H9 (cell line): ENCODE measurements around the gene HYDIN. TPM values are rescaled to one million over a fixed set of nuclear protein-coding genes. Genes with fewer than 3 reads are reported as not detected.

Source experiments
- DNase-seq: peaks from one replicate; pipeline ENCODE4 v3.0.0-alpha.2; 2017
- H2AFZ ChIP-seq: one replicate; pipeline ENCODE4 v1.6.1; 2013; ENCODE audit warnings: mild to moderate bottlenecking, low read length, control low read depth, moderate library complexity
- H2AK5ac ChIP-seq: 2 replicates; pipeline ENCODE4 v1.6.1; 2013; ENCODE audit warnings: low read length, control low read depth, mixed read lengths; ENCODE audit not compliant: insufficient read length
- H2BK120ac ChIP-seq: one replicate; pipeline ENCODE4 v1.6.1; 2013; ENCODE audit warnings: low read depth, mild to moderate bottlenecking, low read length, control low read depth, inconsistent platforms; ENCODE audit not compliant: poor library complexity, severe bottlenecking
- H2BK12ac ChIP-seq: 2 replicates; pipeline ENCODE4 v1.6.1; 2013; ENCODE audit warnings: low read length, control low read depth, mixed read lengths, low read depth; ENCODE audit not compliant: insufficient read length
- H2BK15ac ChIP-seq: 2 replicates; pipeline ENCODE4 v1.6.1; 2013; ENCODE audit warnings: low read depth, low read length, control low read depth
- H2BK20ac ChIP-seq: one replicate; pipeline ENCODE4 v1.6.1; 2013; ENCODE audit warnings: low read depth, mild to moderate bottlenecking, low read length, control low read depth, inconsistent platforms; ENCODE audit not compliant: poor library complexity, severe bottlenecking
- H2BK5ac ChIP-seq: 2 replicates; pipeline ENCODE4 v1.6.1; 2013; ENCODE audit warnings: low read length, control low read depth, mixed read lengths; ENCODE audit not compliant: insufficient read length
- H3K14ac ChIP-seq: 2 replicates; pipeline ENCODE4 v1.6.1; 2013; ENCODE audit warnings: low read length, control low read depth; ENCODE audit not compliant: insufficient read depth
- H3K18ac ChIP-seq: 2 replicates; pipeline ENCODE4 v1.6.1; 2013; ENCODE audit warnings: low read depth, mild to moderate bottlenecking, mixed read lengths, low read length, control low read depth; ENCODE audit not compliant: insufficient read length
- H3K23ac ChIP-seq: 2 replicates; pipeline ENCODE4 v1.6.1; 2013; ENCODE audit warnings: low read length, control low read depth, mixed read lengths, low read depth; ENCODE audit not compliant: insufficient read length
- H3K23me2 ChIP-seq: 2 replicates; pipeline ENCODE4 v1.6.1; 2013; ENCODE audit warnings: low read depth, mild to moderate bottlenecking, mixed read lengths, low read length, control low read depth; ENCODE audit not compliant: insufficient read length, poor library complexity, severe bottlenecking
- H3K27ac ChIP-seq: 2 replicates; pipeline ENCODE4 v1.5.1; 2013; ENCODE audit warnings: low read length, control low read depth, mixed read lengths, low read depth; ENCODE audit not compliant: insufficient read length
- H3K27me3 ChIP-seq: 2 replicates; pipeline ENCODE4 v1.6.1; 2013; ENCODE audit warnings: low read length, control low read depth, inconsistent platforms; ENCODE audit not compliant: insufficient read depth
- H3K4ac ChIP-seq: 2 replicates; pipeline ENCODE4 v1.6.1; 2013; ENCODE audit warnings: low read depth, mild to moderate bottlenecking, control low read depth, inconsistent platforms, low read length, moderate library complexity
- H3K4me1 ChIP-seq: 2 replicates; pipeline ENCODE4 v1.6.1; 2013; ENCODE audit warnings: low read length, control low read depth, inconsistent platforms; ENCODE audit not compliant: insufficient read depth
- H3K4me2 ChIP-seq: 2 replicates; pipeline ENCODE4 v1.6.1; 2013; ENCODE audit warnings: low read length, control low read depth, mixed read lengths; ENCODE audit not compliant: insufficient read length, insufficient read depth
- H3K56ac ChIP-seq: 2 replicates; pipeline ENCODE4 v1.6.1; 2013; ENCODE audit warnings: low read depth, mild to moderate bottlenecking, mixed read lengths, low read length, control low read depth; ENCODE audit not compliant: insufficient read length
- H3K79me1 ChIP-seq: 2 replicates; pipeline ENCODE4 v1.6.1; 2013; ENCODE audit warnings: low read depth, mild to moderate bottlenecking, moderate library complexity, low read length, control low read depth, inconsistent platforms; ENCODE audit not compliant: insufficient read depth, poor library complexity, severe bottlenecking
- H3K79me2 ChIP-seq: 2 replicates; pipeline ENCODE4 v1.6.1; 2013; ENCODE audit warnings: low read length, control low read depth, inconsistent platforms; ENCODE audit not compliant: insufficient read depth
- H3K9ac ChIP-seq: 2 replicates; pipeline ENCODE4 v1.6.1; 2013; ENCODE audit warnings: low read length, control low read depth, mixed read lengths; ENCODE audit not compliant: insufficient read length; ENCODE audit errors: extremely low read depth
- H3K9me3 ChIP-seq: one replicate; pipeline ENCODE4 v1.6.1; 2013; ENCODE audit warnings: low read depth, low read length, inconsistent platforms; ENCODE audit not compliant: control insufficient read depth
- H3T11ph ChIP-seq: one replicate; pipeline ENCODE4 v1.6.1; 2013; ENCODE audit warnings: mild to moderate bottlenecking, low read length, control low read depth, inconsistent platforms
- H4K20me1 ChIP-seq: one replicate; pipeline ENCODE4 v1.6.1; 2013; ENCODE audit not compliant: control insufficient read depth, insufficient read length, insufficient read depth
- H4K5ac ChIP-seq: 2 replicates; pipeline ENCODE4 v1.6.1; 2013; ENCODE audit warnings: low read depth, mild to moderate bottlenecking, mixed read lengths, low read length, control low read depth; ENCODE audit not compliant: insufficient read length
- H4K8ac ChIP-seq: replicated peaks from 2 replicates; pipeline ENCODE4 v1.6.1; 2013; ENCODE audit warnings: low read length, control low read depth, mixed read lengths, low read depth; ENCODE audit not compliant: insufficient read length
- H4K91ac ChIP-seq: 2 replicates; pipeline ENCODE4 v1.6.1; 2013; ENCODE audit warnings: low read depth, mild to moderate bottlenecking, moderate library complexity, mixed read lengths, low read length, control low read depth; ENCODE audit not compliant: insufficient read length
- H3K27ac Mint-ChIP-seq, 3 experiments: 2 replicates in 2 of 3; 3 replicates in 1 of 3; pipeline ENCODE4 v1.8.0; 2020 to 2021; ENCODE audit warnings: mixed read lengths in 3 of 3, mild to moderate bottlenecking in 1 of 3, moderate library complexity in 1 of 3
- H3K27me3 Mint-ChIP-seq: 2 replicates; pipeline ENCODE4 v1.8.0; 2021; ENCODE audit warnings: low read depth, mild to moderate bottlenecking, moderate library complexity, mixed read lengths
- H3K36me3 Mint-ChIP-seq, 3 experiments: 2 replicates in 2 of 3; 3 replicates in 1 of 3; pipeline ENCODE4 v1.8.0; 2020 to 2021; ENCODE audit warnings: low read depth in 3 of 3, mixed read lengths in 3 of 3; ENCODE audit not compliant: insufficient read depth in 1 of 3
- H3K4me1 Mint-ChIP-seq, 2 experiments: 2 replicates each; pipeline ENCODE4 v1.8.0; 2020; ENCODE audit warnings: mixed read lengths in 2 of 2
- H3K4me3 Mint-ChIP-seq, 2 experiments: 2 replicates in 1 of 2; 3 replicates in 1 of 2; pipeline ENCODE4 v1.8.0; 2020 to 2021; ENCODE audit warnings: mild to moderate bottlenecking in 2 of 2, mixed read lengths in 2 of 2, moderate library complexity in 1 of 2
- H3K9me3 Mint-ChIP-seq, 2 experiments: 2 replicates in 1 of 2; 3 replicates in 1 of 2; pipeline ENCODE4 v1.8.0; 2020; ENCODE audit warnings: mild to moderate bottlenecking in 2 of 2, mixed read lengths in 2 of 2, moderate library complexity in 1 of 2
- WGBS: extraction: QIAGEN DNeasy Blood & Tissue Kit; methylation state at CpG from one replicate; pipeline ENCODE4 v1.1.7; 2013; ENCODE audit warnings: missing lambda C conversion rate, low lambda C conversion rate, mixed read lengths; ENCODE audit not compliant: insufficient read length; ENCODE audit errors: extremely low coverage; 5-methylcytosine and 5-hydroxymethylcytosine counted together
- total RNA-seq: library from RNA; stranded (reverse); gene quantifications from 2 replicates; pipeline ENCODE4 v1.2.1, GENCODE V29; 2021
- TF ChIP-seq, protein P1 (sequence below): fragments of 200-600 bp; sonication (generic); conservative IDR thresholded peaks from 3 replicates; pipeline ENCODE4 v1.8.0; 2021; ENCODE audit warnings: antibody characterized with exemption, mild to moderate bottlenecking

HYDIN gene
- total RNA-seq, 1 experiment from 2014 or later, result 1.7 TPM

DNA sequence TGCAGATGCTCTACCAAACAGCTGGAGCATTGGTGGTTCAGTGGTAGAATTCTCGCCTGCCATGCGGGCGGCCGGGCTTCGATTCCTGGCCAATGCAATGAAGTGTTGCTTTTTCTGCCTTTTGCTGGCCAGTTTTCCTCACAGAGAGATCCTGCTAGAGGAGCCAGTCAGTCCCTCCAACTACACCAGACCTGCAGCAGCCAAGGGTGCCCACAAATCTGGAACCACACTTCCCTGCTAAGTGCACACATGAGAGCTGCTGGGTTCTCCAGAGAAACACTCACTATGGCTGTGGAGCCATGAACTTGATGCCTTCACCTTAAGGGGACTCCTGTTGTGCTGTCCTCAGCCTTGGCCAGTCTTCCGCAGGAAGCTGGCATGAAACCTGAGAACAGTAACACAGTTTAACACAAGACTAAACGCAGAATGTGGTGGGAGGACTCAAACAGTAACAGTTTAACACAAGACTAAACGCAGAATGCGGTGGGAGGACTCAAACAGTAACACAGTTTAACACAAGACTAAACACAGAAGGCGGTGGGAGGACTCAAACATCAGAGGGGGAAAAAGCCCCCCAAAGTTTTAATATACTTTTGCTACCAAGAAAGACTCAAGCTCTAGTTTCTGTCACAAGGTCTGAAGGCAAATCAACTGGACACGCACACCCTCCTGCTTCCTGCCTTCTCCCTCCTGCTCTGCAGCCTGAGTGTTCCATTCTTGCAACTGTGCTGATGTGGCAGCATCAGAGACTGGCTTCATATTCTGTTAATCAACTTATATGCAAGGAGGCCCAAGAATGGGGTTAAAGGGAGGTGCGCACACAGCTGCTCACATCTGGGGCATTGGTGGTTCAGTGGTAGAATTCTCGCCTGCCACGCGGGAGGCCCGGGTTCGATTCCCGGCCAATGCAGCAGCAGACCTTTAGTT, 441.6 kb downstream of the HYDIN start:
- WGBS, result no CpG with 5 or more reads among the region's 18 CpGs

More for the DNA sequence above, 441.6 kb downstream of the HYDIN start:
- Histone ChIP-seq H2BK15ac (no peak overlapping the region), H3K4ac (no peak overlapping the region), H3T11ph (no peak overlapping the region), H3K56ac (no peak overlapping the region), H3K4me2 (no peak overlapping the region), H3K14ac (no peak overlapping the region), H2AK5ac (no peak overlapping the region), H3K18ac (no peak overlapping the region), H4K20me1 (peaks cover 2% of the 10 kb centered on the region), H2BK12ac (no peak overlapping the region), H3K27ac (no peak overlapping the region), H2BK120ac (no peak overlapping the region), H2AFZ (no peak overlapping the region), H4K5ac (no peak overlapping the region), H4K8ac (no peak overlapping the region), H3K23ac (no peak overlapping the region), H4K91ac (no peak overlapping the region), H3K4me1 (no peaks in the 10 kb centered on the region), H3K23me2 (no peaks in the 10 kb centered on the region), H2BK20ac (no peak overlapping the region), H2BK5ac (no peak overlapping the region), H3K79me1 (peaks cover 6% of the 10 kb centered on the region), H3K79me2 (no peaks in the 10 kb centered on the region; the same call in 1 of the 2 replicates), H3K9me3 (no peaks in the 10 kb centered on the region), H3K9ac (no peak overlapping the region), H3K27me3 (no peaks in the 10 kb centered on the region)
- peaks cover 14% of the 10 kb centered on the region in 2 experiments for H3K4me1 Mint-ChIP-seq
- H3K4me3 Mint-ChIP-seq, result no peak overlapping the region; a peak in 1 of 5 replicates
- H3K27me3 Mint-ChIP-seq, result no peaks in the 10 kb centered on the region
- H3K36me3 Mint-ChIP-seq, result peaks cover 5 to 24% (median 16%) of the 10 kb centered on the region in 3 experiments; a peak in 5 of 7 replicates
- no peaks in the 10 kb centered on the region for H3K9me3 Mint-ChIP-seq
- TF ChIP-seq, protein P1, sequence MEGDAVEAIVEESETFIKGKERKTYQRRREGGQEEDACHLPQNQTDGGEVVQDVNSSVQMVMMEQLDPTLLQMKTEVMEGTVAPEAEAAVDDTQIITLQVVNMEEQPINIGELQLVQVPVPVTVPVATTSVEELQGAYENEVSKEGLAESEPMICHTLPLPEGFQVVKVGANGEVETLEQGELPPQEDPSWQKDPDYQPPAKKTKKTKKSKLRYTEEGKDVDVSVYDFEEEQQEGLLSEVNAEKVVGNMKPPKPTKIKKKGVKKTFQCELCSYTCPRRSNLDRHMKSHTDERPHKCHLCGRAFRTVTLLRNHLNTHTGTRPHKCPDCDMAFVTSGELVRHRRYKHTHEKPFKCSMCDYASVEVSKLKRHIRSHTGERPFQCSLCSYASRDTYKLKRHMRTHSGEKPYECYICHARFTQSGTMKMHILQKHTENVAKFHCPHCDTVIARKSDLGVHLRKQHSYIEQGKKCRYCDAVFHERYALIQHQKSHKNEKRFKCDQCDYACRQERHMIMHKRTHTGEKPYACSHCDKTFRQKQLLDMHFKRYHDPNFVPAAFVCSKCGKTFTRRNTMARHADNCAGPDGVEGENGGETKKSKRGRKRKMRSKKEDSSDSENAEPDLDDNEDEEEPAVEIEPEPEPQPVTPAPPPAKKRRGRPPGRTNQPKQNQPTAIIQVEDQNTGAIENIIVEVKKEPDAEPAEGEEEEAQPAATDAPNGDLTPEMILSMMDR, result no peak
- peak overlapping the region in 2 of 3 experiments; percentile 9 to 40; a peak in 2 of 7 replicates for H3K27ac Mint-ChIP-seq
- DNase-seq, result peak; percentile 32
